KMS-11 (cell line): ENCODE data around the gene ATP5PO.

Source experiments
- H2AFZ ChIP-seq: fragments of 200-600 bp; sonication (generic); 2 replicates; pipeline ENCODE4 v1.6.1; 2016; ENCODE audit warnings: antibody characterized with exemption, mixed run types, low read depth
- H3K27ac ChIP-seq: fragments of 200-600 bp; sonication (generic); 2 replicates; pipeline ENCODE4 v1.6.1; 2016; ENCODE audit warnings: mild to moderate bottlenecking, mixed run types
- H3K27me3 ChIP-seq: fragments of 200-600 bp; sonication (generic); 2 replicates; pipeline ENCODE4 v1.6.1; 2017; ENCODE audit warnings: mild to moderate bottlenecking, low read depth, mixed run types, moderate library complexity; ENCODE audit not compliant: insufficient read depth
- H3K36me3 ChIP-seq: fragments of 200-600 bp; sonication (generic); 2 replicates; pipeline ENCODE4 v1.6.1; 2017; ENCODE audit warnings: mild to moderate bottlenecking, mixed run types; ENCODE audit not compliant: insufficient read depth
- H3K4me1 ChIP-seq: fragments of 200-600 bp; sonication (generic); 2 replicates; pipeline ENCODE4 v1.6.1; 2016; ENCODE audit warnings: mild to moderate bottlenecking, low read depth, mixed run types; ENCODE audit not compliant: poor library complexity, severe bottlenecking
- H3K4me2 ChIP-seq: fragments of 200-600 bp; sonication (generic); 2 replicates; pipeline ENCODE4 v1.7.0; 2016; ENCODE audit warnings: mild to moderate bottlenecking, mixed run types
- H3K4me3 ChIP-seq: fragments of 200-600 bp; sonication (generic); IDR thresholded peaks from 2 replicates; pipeline ENCODE4 v1.6.1; 2017; ENCODE audit warnings: low read depth, low read length, mixed read lengths; ENCODE audit not compliant: insufficient read depth
- H3K79me2 ChIP-seq: fragments of 200-600 bp; sonication (generic); 2 replicates; pipeline ENCODE4 v1.6.1; 2016; ENCODE audit warnings: low read depth, mixed run types; ENCODE audit not compliant: insufficient read depth
- H3K9ac ChIP-seq: fragments of 200-600 bp; sonication (generic); 2 replicates; pipeline ENCODE4 v1.6.1; 2016; ENCODE audit warnings: mild to moderate bottlenecking, mixed run types
- H4K20me1 ChIP-seq: fragments of 200-600 bp; sonication (generic); 2 replicates; pipeline ENCODE4 v1.6.1; 2016; ENCODE audit warnings: mild to moderate bottlenecking, mixed run types; ENCODE audit not compliant: insufficient read depth
- CTCF ChIP-seq: fragments of 200-600 bp; sonication (generic); conservative IDR thresholded peaks from 2 replicates; pipeline ENCODE4 v1.6.1; 2017; ENCODE audit warnings: low read depth, mild to moderate bottlenecking, antibody characterized with exemption, low read length, moderate library complexity, mixed read lengths

Gene ATP5PO

DNA sequence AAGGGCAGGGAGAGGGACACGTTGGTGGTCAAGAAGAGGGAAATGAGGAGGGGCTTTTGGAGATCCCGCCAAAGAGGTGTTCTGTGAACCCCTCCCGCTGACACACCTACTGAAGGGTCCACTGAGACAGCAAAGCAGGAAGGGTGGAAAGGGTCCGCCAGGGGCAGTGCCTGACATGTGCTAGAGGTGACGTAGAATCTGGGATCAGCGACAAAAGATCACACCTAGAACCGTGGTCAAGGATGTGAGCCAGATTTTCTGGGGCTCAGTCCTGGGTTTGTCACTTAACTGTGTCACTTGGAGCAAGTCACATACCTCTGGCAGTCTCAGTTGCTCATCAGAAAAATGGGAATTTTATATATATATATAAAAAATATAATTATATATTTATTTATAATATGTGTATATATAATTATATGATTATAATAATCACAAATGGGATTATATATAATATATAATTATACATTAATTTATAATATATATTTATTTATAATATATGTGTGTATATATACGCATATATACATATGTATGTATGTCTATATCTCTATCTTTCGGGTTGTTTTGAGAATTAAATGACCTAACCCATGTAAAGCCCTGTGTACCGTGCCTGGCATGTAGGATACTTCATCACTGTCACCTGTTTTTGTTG is 35.0 kb upstream of the ATP5PO start:
- no peak for TF ChIP-seq CTCF
- Histone ChIP-seq H3K9ac (no peak overlapping the region), H3K4me3 (no peak overlapping the region), H3K27ac (no peak overlapping the region), H3K79me2 (no peaks in the 10 kb centered on the region), H3K4me1 (peaks cover 21% of the 10 kb centered on the region), H3K27me3 (no peaks in the 10 kb centered on the region), H2AFZ (no peak overlapping the region), H3K36me3 (no peaks in the 10 kb centered on the region), H4K20me1 (no peaks in the 10 kb centered on the region), H3K4me2 (no peak overlapping the region)

DNA sequence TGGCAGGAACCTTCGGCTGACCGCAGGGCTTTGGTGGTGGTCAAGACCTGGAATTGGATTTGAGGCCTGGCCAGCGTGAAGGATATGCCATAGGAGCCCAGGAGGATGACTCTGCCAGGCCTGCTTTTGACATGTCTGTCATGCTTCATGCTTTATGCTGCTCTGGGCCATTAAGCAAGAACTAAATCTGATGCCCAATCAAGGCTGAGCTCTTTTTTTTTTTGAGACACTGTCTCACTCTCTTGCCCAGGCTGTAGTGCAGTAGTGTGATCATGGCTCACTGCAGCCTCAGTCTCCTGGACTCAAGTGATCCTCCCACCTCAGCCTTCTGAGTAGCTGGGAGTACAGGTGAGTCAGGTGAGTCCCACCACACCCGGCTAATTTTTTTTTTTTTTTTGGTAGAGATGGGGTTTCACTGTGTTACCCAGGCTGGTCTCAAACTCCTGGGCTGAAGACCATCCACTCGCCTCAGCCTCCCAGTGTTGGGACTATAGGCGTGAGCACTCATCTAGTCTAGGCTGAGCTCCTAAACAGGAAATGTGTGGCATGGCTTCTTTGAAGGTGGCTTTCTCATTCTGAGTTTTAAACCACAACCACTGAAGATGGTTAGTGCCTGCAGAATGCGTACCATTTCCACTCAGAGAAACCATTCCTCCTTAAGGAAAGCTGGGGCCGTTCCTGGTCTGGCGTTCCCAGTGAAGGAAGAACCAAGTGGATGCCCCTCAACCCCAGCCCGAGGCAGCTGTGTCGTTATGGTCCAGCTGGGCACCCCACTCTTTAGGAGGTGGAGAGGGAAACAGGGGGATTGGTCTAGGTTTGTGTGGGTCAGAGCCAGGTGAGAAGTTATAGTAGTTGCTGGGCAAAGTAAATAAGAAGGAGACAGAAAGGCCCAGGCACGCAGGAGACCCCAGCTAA is 34.2 kb upstream of the ATP5PO start:
- no peak overlapping the region for H3K4me2 ChIP-seq
- H3K9ac ChIP-seq: no peak overlapping the region
- H3K36me3 ChIP-seq: no peaks in the 10 kb centered on the region
- H3K27ac ChIP-seq: no peak overlapping the region
- no peaks in the 10 kb centered on the region for H3K79me2 ChIP-seq
- no peak for TF ChIP-seq CTCF
- no peak overlapping the region for H2AFZ ChIP-seq
- no peaks in the 10 kb centered on the region for H4K20me1 ChIP-seq
- H3K27me3 ChIP-seq: no peaks in the 10 kb centered on the region
- H3K4me1 ChIP-seq: peaks cover 21% of the 10 kb centered on the region
- no peak overlapping the region for H3K4me3 ChIP-seq

- TF ChIP-seq CTCF: no peak
- Histone ChIP-seq H3K4me2 (no peak overlapping the region), H4K20me1 (no peaks in the 10 kb centered on the region), H3K27ac (no peak overlapping the region), H3K4me1 (peaks cover 21% of the 10 kb centered on the region), H3K79me2 (no peaks in the 10 kb centered on the region), H3K36me3 (no peaks in the 10 kb centered on the region), H2AFZ (peak overlapping the region; percentile 71; the same call in 1 of the 2 replicates), H3K27me3 (no peaks in the 10 kb centered on the region), H3K9ac (no peak overlapping the region), H3K4me3 (no peak overlapping the region)
These were observed 33.4 kb upstream of the ATP5PO start for GRCh38 chr21:33948951-33949444.

DNA sequence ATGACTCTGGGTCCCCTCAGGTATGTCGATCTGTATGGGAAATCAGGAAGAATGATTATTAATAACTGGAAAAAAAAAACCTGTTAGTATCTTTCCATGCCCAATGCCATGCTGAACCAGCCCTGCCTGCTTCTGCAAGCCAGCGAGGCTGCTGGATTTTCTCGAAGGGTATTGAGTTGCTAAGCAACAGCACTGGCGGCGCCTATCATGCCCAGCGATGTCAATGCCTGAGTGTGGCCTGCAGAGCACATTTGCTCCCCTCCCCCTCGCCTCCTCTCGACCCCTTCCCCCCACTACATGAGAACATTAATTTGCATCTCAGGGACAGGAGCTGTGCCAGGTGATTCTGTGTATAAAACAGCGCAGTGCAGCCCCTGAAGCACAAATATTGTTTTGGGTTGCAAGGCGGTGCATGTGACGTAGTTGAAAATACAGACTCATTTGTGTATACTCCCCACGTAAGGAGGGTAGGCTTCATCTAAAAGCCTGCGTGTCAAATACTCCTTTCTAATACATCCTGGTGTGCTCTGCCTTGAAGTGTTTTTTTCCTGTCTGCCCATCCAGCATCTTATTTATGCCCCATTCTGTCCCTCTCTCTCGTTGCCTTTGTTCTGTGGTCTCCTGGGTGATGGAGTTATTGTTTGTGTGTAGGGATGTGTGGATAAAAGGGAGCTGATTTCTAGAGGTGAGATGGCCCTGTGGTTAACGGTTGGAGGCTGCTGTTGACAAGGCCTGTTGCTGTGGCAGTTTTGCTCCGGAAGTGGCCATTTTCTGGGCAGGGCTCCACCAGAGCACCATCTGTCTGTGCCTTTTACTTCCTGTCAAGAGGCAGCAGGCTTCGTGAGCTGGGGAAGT is 32.7 kb upstream of the ATP5PO start:
- Histone ChIP-seq H3K4me2 (peak overlapping the region; percentile 54), H3K36me3 (no peaks in the 10 kb centered on the region), H3K27ac (peak overlapping the region; percentile 54), H3K79me2 (no peaks in the 10 kb centered on the region), H4K20me1 (no peaks in the 10 kb centered on the region), H3K27me3 (no peaks in the 10 kb centered on the region), H3K9ac (peak overlapping the region; percentile 13; the same call in 1 of the 2 replicates), H3K4me1 (peaks cover 21% of the 10 kb centered on the region), H2AFZ (peak overlapping the region; percentile 71), H3K4me3 (no peak overlapping the region)
- TF ChIP-seq CTCF: no peak
